Type B pancreatic cell (in vitro differentiated cells): ENCODE results near the gene CCL15. TPM values are rescaled to one million over a fixed set of nuclear protein-coding genes. Genes with fewer than 3 reads are reported as not detected.

Source experiments
- DNase-seq: peaks from one replicate; pipeline ENCODE4 v3.0.0; 2021; ENCODE audit warnings: mixed read lengths; ENCODE audit not compliant: unreplicated experiment; ENCODE audit errors: extremely low spot score
- H3K27ac Mint-ChIP-seq: 2 replicates; pipeline ENCODE4 v1.8.0; 2021; ENCODE audit warnings: mild to moderate bottlenecking, mixed read lengths
- H3K27me3 Mint-ChIP-seq: 2 replicates; pipeline ENCODE4 v1.8.0; 2021; ENCODE audit warnings: mixed read lengths
- H3K36me3 Mint-ChIP-seq: 2 replicates; pipeline ENCODE4 v1.8.0; 2021; ENCODE audit warnings: mixed read lengths
- H3K4me1 Mint-ChIP-seq: one replicate; pipeline ENCODE4 v1.8.0; 2021; ENCODE audit warnings: mixed read lengths; ENCODE audit not compliant: unreplicated experiment
- H3K4me3 Mint-ChIP-seq: 2 replicates; pipeline ENCODE4 v1.8.0; 2021; ENCODE audit warnings: mild to moderate bottlenecking, mixed read lengths
- H3K9me3 Mint-ChIP-seq: 2 replicates; pipeline ENCODE4 v1.8.0; 2021; ENCODE audit warnings: mixed read lengths
- CTCF ChIP-seq: fragments of 200-600 bp; sonication (generic); conservative IDR thresholded peaks from 2 replicates; pipeline ENCODE4 v1.5.0; 2021; ENCODE audit warnings: antibody characterized with exemption, mild to moderate bottlenecking
- total RNA-seq: library from RNA; stranded (reverse); gene quantifications from 2 replicates; pipeline ENCODE4 v1.2.1, GENCODE V29; 2021; ENCODE audit warnings: low replicate concordance

CCL15 gene
- total RNA-seq, 1 donor from 2014 or later = 2.0 TPM

- Mint-ChIP-seq H3K27me3 (peaks cover 10% of the 10 kb centered on the region), H3K4me3 (no peak overlapping the region), H3K4me1 (peaks cover 4% of the 10 kb centered on the region), H3K27ac (peak overlapping the region; percentile 73), H3K36me3 (no peaks in the 10 kb centered on the region), H3K9me3 (peaks cover 7% of the 10 kb centered on the region)
- TF ChIP-seq CTCF = no peak
- peak; percentile 8 for DNase-seq
Measured at GRCh38 chr17:35991075-35991474, 10.3 kb downstream of the CCL15 start.

GRCh38 chr17:35988164-35988563 lies 13.2 kb downstream of the CCL15 start:
- no peak for TF ChIP-seq CTCF

GRCh38 chr17:35986643-35987042 lies 14.7 kb downstream of the CCL15 start, which contains the start of gene CCL14:
Gene CCL14 (minus strand): TSS chr17:35986729. CDS start chr17:35986649, 80 bp downstream.
- Mint-ChIP-seq H3K36me3 (no peaks in the 10 kb centered on the region), H3K27ac (no peak within 1 kb of the TSS), H3K4me1 (peaks cover 4% of the 10 kb centered on the region), H3K27me3 (peaks cover 5% of the 10 kb centered on the region), H3K4me3 (no peak within 1 kb of the TSS), H3K9me3 (no peaks in the 10 kb centered on the region)
- no peak for DNase-seq
- TF ChIP-seq CTCF = no peak

More at GRCh38 chr17:35988164-35988563, 13.2 kb downstream of the CCL15 start:
- H3K27me3 Mint-ChIP-seq = peaks cover 5% of the 10 kb centered on the region
- H3K4me3 Mint-ChIP-seq = no peak overlapping the region
- no peak overlapping the region for H3K27ac Mint-ChIP-seq
- no peaks in the 10 kb centered on the region for H3K9me3 Mint-ChIP-seq
- DNase-seq = no peak
- H3K4me1 Mint-ChIP-seq = peaks cover 4% of the 10 kb centered on the region
- H3K36me3 Mint-ChIP-seq = no peaks in the 10 kb centered on the region

GRCh38 chr17:35984140-35984539 lies 17.2 kb downstream of the CCL15 start:
- H3K27me3 Mint-ChIP-seq = peaks cover 6% of the 10 kb centered on the region
- H3K4me3 Mint-ChIP-seq = no peak overlapping the region
- no peak overlapping the region for H3K27ac Mint-ChIP-seq
- no peaks in the 10 kb centered on the region for H3K4me1 Mint-ChIP-seq
- no peaks in the 10 kb centered on the region for H3K36me3 Mint-ChIP-seq
- DNase-seq = peak; percentile 47
- no peak for TF ChIP-seq CTCF
- no peaks in the 10 kb centered on the region for H3K9me3 Mint-ChIP-seq

- Mint-ChIP-seq H3K27ac (no peak overlapping the region), H3K4me1 (no peaks in the 10 kb centered on the region), H3K4me3 (no peak overlapping the region), H3K27me3 (peaks cover 5% of the 10 kb centered on the region), H3K36me3 (no peaks in the 10 kb centered on the region), H3K9me3 (no peaks in the 10 kb centered on the region)
- no peak for TF ChIP-seq CTCF
- DNase-seq = peak; percentile 24
Measured at GRCh38 chr17:35982409-35983191, 18.8 kb downstream of the CCL15 start.
